A549 treated with GW870086 at 1 μM for 4 hours (cell line): ENCODE measurements around the gene TBC1D3D. TPM values are rescaled to one million over a fixed set of nuclear protein-coding genes. Genes with fewer than 3 reads are reported as not detected.

Source experiments
- total RNA-seq: library from RNA; stranded (reverse); fragments of 200-300 nt; extraction: Qiagen RNA extraction; gene quantifications from 5 replicates; pipeline ENCODE4 v1.2.3, GENCODE V29; 2022; ENCODE audit warnings: low read depth

Gene TBC1D3D
- not detected in 5 replicates for total RNA-seq

DNA sequence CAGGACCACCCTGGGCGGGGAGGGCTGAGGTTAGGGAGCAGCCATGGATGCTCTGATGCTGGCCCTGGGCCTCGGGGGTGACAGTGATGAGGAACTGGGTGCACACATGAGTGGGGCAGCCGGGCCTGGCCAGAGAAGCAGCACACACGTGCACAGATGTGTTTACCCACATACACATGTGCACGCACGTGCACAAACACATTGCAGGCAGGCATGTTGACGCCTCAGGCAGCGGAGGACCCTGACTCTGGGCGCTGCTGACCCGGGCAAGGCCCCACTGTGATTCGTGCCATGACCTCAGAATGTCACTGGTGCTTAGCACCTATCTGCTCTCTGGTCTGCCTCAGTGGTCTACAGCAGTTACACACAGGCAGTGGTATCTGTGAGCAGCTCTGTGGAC is at the start of gene TBC1D3D:
Gene TBC1D3D (plus strand): TSS at position 301 of the 400 bp plus-strand sequence. CDS start 1,585 bp downstream, outside the sequence.

DNA sequence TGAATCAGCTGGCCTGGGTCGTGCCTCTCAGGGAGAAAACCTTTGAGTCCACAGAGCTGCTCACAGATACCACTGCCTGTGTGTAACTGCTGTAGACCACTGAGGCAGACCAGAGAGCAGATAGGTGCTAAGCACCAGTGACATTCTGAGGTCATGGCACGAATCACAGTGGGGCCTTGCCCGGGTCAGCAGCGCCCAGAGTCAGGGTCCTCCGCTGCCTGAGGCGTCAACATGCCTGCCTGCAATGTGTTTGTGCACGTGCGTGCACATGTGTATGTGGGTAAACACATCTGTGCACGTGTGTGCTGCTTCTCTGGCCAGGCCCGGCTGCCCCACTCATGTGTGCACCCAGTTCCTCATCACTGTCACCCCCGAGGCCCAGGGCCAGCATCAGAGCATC is 14.8 kb upstream of the TBC1D3D start, which contains the start of gene TBC1D3L:
Gene TBC1D3L (minus strand): TSS at position 101 of the 400 bp plus-strand sequence. CDS start 1,540 bp downstream, outside the sequence.

Other genes with a start within 250 kb of the TBC1D3D start
- not detected in 5 replicates for gene TBC1D3K, start 79.6 kb upstream of the TBC1D3D start, total RNA-seq
- 9.6 to 13.3 TPM (median 12.9 TPM) in 5 replicates for gene TBC1D3L, start 14.9 kb upstream of the TBC1D3D start, total RNA-seq
- 0.07 TPM in 1 of 5 replicates, not detected in the others for gene TBC1D3C, start 64.7 kb downstream of the TBC1D3D start, total RNA-seq
- not detected in 5 replicates for gene TBC1D3E, start 124.0 kb downstream of the TBC1D3D start, total RNA-seq
- not detected in 5 replicates for gene TBC1D3, start 188.6 kb downstream of the TBC1D3D start, total RNA-seq